Epithelial cell of prostate (primary cell): ENCODE measurements around the gene BICDL2.
A peak's percentile ranks its signal among the peaks of the same experiment; 100 is the strongest.

Source experiments
- DNase-seq: peaks from one replicate; pipeline ENCODE4 v3.0.0-alpha.2; 2011; ENCODE audit warnings: low read depth, low spot score
- H3K27ac ChIP-seq: fragments of 450-650 bp; 2 replicates; pipeline ENCODE4 v1.5.1; 2017; ENCODE audit warnings: mild to moderate bottlenecking

The BICDL2 gene

DNA sequence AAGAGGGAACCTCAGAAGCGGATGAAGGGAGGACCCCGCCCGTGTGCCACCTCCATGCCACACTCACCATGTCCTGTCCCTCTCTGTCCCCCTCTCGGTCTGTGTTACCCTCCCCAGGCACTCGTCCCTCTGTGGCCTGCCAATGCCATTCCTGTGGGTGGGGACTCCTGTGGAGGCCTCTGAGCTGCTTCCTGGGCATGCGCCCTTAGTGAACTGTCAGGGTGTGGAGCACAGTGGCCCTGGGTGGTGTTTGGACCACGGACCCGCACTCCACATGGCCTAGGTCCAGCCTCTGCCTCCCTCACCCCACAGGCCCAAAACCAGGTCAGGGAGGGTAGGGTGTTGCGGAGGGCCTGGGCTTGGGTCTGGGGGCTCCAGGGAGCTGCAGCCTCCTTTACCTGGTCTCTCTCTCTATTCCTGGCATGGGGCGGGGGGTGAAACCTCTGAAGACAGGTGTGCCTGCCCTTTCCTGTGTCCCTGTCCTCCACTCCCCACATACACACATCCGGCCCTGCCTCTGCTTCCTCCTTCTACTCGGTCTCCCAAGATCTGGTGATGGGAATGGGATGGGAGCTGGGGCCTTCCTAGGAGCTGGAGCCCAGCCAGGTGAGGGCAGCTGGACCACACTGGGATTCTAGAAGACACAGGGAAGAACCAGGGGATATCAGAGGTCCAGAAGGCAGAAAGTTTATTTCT lies 45.0 kb downstream of the BICDL2 start:
- DNase-seq, result no peak
- H3K27ac ChIP-seq, result no peak overlapping the region

DNA sequence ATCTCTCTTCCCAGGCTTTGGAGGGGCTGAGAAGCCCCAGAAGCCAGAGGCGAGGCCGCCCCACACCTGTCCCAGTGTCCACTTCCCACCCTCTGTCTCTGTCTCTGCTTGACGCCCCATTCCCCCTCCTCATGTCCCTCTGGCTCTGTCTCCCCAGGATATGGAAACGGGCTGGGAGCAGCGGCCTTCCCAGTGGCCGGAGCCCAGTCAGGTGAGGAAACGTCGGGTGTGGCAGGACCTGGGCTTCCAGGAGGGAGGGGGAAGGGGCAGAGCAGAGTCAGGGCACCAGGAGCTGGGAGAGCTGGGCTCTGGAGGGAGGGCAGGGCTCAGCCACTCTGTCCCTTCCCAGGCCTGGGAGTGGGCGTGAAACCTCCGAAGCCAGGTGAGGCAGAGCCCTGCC lies 45.9 kb downstream of the BICDL2 start:
- H3K27ac ChIP-seq, result no peak overlapping the region
- DNase-seq, result no peak

DNA sequence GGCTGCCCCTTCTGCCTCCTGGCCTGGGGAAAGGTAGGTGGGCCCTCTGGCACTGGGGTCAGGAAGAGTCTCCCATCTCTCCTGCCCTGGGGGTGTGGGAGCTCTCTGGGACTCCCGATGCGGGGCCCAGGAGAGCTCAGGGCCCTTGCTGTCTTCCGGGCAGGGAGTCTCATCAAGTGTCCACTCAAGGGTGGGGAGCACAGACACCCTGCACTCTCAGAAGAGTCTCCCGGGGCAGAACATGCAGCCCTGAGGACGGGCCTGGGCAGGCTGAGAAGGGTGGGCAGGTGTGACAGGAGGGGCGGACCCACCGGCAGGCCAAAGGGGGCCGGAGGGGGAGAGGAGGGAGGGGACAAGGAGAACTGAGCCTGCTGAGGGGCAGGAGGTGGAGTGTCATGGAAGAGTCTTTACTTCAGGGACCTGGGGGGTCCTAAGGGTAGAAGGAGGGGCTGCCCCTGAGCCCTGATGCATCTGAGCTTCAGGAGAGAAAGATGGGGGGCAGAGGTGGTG lies 48.1 kb downstream of the BICDL2 start:
- no peak overlapping the region for H3K27ac ChIP-seq
- no peak for DNase-seq

- no peak for DNase-seq
- no peak overlapping the region for H3K27ac ChIP-seq
Observed at GRCh38 chr16:2987833-2988232, 48.9 kb downstream of the BICDL2 start.

DNA sequence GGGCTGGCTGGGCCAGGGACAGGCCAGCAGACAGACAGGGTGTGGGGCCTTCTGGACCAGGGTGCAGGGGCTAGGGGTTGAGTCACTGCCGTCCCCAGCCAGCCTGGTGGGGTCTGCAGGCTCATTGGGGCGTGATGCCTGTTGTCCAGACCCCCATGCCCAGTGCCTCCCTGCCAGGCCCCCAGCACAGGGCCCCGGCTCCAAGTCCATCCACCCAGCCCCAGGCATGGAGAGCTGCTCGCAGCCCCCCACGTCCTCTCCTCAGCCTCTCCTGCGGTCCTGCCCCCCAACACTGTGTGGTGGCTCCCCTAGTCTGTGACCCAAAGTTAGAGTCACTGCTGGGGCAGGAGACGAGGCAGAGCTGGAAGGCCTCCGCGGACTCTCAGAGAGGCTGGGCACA lies 49.5 kb downstream of the BICDL2 start:
- no peak overlapping the region for H3K27ac ChIP-seq
- no peak for DNase-seq

GRCh38 chr16:2986623-2987188 lies 50.0 kb downstream of the BICDL2 start:
- no peak for DNase-seq

DNA sequence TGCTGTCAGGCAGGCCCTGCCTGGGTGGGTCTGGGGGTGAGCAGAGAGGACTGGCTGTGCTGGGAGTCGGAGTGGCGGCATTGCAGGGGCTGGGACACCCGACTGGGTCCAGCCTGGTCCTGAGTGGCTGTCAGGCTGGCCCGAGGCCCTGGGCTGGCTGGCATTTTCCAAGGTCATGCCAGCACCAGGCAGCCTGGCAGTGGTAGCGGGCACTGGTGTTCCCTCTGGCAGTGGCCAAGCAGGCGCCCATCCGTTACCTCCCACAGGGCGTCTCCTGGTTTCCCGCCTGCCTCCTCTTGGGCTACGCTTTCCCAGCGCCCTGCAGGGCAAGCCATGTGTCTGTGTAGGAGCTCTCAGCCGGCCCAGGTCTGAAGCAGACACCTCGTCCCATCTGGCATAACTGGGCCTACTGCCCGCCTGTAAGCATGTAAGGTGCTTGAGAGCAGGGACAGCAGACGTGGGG lies 50.8 kb downstream of the BICDL2 start:
- no peak overlapping the region for H3K27ac ChIP-seq
- DNase-seq, result no peak

More at GRCh38 chr16:2986623-2987188, 50.0 kb downstream of the BICDL2 start:
- no peak overlapping the region for H3K27ac ChIP-seq

DNA sequence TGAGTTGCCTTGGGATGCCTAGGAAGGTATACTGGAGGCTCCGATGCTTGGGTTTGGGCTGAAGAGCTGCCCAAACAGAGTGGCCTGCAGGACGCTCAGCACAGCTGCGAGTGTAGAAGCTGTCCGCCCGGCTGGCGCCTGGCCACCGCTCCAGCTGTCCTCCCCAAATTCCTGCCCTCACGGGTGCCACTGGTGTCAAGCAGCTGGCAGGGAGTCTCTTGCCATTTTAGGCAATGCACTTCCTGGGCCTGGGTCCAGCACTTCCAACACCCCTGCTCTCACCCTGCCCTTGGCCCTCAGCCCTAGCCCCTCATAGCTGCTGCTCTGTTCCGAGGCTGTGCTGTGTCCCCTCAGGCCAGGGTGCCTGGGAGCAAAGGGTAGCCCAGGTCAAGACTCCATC lies 51.3 kb downstream of the BICDL2 start:
- no peak overlapping the region for H3K27ac ChIP-seq
- DNase-seq, result no peak

- DNase-seq, result no peak
- H3K27ac ChIP-seq, result peak overlapping the region; percentile 17
Observed at GRCh38 chr16:2983706-2984136, 53.0 kb downstream of the BICDL2 start.

- no peak for DNase-seq
- H3K27ac ChIP-seq, result no peak overlapping the region
Observed at GRCh38 chr16:2982402-2982801, 54.3 kb downstream of the BICDL2 start.

GRCh38 chr16:2981899-2982250 lies 54.9 kb downstream of the BICDL2 start:
- no peak overlapping the region for H3K27ac ChIP-seq
- no peak for DNase-seq

- no peak overlapping the region for H3K27ac ChIP-seq
- no peak for DNase-seq
Observed at GRCh38 chr16:2981177-2981898, 55.4 kb downstream of the BICDL2 start.

DNA sequence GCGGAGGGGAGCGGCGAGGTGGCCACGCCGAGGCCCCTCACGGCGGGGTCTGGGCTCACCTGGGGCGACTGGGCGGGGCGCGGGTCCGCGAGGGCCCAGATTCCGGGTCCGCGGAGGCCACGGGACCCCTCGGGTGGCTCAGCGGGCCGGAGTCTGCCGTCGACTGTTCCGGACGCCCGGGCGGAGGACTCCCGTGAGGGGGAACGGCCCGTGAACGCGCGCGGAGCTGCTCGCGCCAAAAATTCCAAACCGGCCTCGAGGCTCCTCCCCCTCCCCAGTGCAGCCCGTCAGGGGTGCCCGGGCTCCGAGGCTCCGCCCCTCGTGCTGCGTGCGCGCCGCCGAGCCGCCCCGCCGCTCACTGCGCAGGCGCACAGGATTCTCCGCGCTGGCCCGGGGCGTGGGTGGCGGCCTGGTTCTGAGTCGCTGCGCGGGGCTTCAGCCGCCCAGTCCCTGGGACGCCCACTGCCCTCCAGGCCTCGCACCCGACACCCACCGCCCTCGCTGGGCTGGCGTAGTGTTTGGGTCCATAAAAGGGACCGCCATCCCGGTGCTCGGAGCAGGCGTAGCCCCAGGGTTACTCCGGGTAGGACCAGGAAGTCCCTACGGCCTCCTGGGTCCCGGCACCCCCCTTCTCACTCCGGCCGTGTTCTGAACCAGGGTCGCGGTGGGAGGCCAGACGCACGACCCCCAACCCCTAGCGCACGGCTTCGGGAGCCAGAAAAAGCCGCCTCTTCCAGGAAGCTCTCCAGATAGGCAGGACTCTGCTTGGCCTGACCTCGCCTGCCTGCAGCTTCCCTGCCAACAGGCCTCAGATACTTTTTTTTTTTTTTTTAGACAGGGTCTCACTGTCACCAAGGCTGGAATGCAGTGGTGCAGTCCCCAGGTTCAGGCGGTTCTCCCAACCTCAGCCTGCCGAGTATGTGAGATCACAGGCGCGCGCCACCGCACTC lies 56.2 kb downstream of the BICDL2 start, which contains the start of gene PKMYT1:
Gene PKMYT1 (minus strand): TSS at position 220 of the 950 bp plus-strand sequence. CDS start 789 bp downstream, outside the sequence.
- no peak for DNase-seq
- H3K27ac ChIP-seq, result peak within 1 kb of the TSS; percentile 37

GRCh38 chr16:2979669-2980226 lies 57.0 kb downstream of the BICDL2 start:
- no peak overlapping the region for H3K27ac ChIP-seq
- DNase-seq, result no peak
